HG03521 (cell line): ENCODE measurements around the gene ZNF808.
"Not testable (repeated sequence)": the region's sequence is repeated elsewhere in the genome, so short reads cannot be mapped to it uniquely, and the experiment has no call there.

Experiments
- ATAC-seq: cut with Tn5 transposase; IDR thresholded peaks from one replicate; pipeline ENCODE4 v1.9.1; 2021; ENCODE audit warnings: mild to moderate bottlenecking, moderate library complexity; ENCODE audit not compliant: unreplicated experiment

ZNF808 gene

DNA sequence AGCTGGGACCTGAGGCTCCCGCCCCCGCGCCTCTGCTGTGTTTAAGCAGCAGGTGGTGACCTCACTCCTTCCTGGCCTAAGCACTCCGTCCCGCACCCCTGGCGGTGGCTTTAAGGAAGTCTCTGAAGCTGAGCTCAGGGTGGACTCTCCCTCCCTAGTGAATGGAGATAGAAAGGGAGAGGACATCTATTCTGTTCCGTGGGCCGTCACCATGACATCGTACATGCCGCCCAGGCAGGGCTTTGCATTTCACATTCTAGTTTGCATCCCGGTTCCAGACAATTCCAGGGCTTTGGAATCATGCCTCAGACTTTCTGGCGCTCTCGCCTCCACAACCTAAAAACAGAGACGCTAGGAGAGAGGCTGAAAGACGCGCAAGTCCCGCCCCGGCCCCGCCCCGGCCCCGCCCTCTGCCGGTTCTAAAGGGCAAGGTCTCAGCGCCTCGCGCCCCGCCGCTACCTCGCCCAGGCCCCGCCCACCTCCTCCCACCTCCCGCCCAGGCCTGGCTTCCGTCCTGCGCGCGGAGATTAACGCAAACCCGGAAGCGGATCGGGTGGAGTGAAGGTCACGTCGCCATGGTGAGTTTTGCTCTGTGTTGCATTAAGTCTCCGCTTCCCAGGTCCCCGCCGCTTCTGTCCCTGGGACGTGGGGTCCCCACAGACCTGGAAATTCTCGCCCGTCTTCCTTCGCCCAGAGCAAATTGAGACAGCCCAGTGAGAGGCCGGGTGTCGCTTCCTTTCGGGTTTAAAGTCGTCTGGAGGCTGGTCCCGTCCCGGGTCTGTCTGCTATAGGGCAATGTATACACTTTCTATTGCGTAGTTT lies at the start of gene ZNF808:
ZNF808 (plus strand) TSS at position 535 of the 822 bp plus-strand sequence. CDS start 15,617 bp downstream, outside the sequence.
- peak; percentile 82 for ATAC-seq

DNA sequence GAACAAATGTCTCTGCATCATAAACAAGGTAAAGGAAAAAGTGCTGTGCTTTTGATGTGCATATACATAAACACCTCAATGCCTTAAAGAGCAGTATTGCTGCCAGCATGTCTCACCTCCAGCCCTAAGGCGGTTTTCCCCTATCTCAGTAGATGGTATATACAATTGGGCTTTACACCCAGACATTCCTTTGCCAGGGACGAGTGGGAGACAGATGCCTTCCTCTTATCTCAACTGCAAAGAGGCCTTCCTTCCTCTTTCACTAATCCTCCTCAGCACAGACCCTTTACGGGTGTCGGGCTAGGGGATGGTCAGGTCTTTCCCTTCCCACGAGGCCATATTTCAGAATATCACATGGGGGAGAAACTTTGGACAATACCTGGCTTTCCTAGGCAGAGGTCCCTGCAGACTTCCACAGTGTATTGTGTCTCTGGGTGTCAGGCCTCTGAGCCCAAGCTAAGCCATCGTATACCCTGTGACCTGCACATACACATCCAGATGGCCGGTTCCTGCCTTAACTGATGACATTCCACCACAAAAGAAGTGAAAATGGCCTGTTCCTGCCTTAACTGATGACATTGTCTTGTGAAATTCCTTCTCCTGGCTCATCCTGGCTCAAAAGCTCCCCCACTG lies 43.2 kb upstream of the ZNF808 start:
- ATAC-seq: not testable (repeated sequence)

DNA sequence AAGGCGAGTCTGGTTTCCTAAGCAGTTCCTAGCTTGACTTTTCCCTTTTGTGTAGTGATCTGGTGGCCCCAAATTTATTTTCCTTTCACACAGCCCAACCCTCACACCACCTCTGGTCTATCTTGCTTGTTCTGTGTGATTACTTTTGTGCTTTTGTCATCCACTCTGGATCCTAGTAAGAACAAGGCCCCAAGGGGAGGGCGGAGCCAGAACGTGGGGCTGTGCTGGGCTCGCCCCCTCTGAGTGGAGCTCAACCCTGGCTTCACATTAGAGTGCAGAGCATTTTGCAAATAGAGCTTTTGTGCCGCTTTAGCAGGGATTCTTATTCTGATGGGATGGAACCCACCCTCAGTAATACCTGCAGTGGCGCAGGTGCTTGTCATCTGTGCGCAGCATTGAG lies 42.4 kb upstream of the ZNF808 start:
- ATAC-seq: not testable (repeated sequence)

DNA sequence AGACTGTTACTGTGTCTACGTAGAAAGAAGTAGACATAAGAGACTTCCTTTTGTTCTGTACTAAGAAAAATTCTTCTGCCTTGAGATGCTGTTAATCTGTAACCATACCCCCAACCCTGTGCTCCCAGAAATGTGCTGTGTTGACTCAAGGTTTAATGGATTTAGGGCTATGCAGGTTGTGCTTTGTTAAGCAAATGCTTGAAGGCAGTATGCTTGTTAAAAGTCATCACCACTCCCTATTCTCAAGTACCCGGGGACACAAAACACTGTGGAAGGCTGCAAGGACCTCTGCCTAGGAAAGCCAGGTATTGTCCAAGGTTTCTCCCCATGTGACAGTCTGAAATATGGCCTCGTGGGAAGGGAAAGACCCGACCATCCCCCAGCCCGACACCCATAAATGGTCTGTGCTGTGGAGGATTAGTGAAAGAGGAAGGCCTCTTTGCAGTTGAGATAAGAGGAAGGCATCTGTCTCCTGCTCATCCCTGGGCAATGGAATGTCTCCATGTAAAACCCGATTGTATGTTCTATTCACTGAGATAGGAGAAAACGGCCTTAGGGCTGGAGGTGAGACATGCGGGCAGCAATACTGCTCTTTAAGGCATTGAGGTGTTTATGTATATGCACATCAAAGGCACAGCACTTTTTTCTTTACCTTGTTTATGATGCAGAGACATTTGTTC lies 41.8 kb upstream of the ZNF808 start:
- not testable (repeated sequence) for ATAC-seq

DNA sequence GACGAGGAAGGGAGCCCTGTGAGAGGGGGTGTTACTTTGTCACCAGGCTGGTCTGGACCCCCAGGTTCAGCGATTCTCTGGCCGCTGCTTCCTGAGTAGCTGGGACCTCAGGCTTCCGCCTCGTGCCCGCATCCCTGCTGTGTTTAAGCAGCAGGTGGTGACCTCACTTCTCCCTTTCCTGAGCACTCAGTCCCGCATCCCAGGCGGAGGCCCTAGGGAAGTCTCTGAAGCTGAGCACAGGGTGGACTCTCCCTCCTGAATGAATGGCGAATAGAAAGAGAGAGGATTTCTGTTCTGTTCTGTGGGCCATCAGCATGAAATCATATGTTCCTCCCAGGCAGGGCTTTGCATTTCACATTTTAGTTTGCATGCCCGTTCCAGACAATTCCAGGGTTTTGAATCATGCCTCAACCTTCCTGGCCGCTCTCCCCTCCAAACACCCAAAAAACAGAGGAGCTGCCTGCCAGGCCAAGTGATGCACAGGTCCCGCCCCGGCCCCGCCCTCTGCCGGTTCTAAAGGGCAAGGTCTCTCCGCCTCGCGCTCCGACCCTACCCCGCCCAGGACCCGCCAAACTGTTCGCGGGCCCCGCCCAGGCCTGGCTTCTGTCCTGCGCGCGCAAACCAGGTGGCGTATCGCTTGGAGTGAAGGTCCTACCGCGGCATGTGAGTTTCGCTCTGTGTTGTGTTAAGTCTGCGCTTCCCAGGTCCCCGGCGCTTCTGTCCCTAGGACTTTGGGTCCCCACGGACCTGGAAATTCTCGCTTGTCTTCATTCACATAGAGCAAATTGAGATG lies 35.1 kb upstream of the ZNF808 start:
- ATAC-seq: no peak

DNA sequence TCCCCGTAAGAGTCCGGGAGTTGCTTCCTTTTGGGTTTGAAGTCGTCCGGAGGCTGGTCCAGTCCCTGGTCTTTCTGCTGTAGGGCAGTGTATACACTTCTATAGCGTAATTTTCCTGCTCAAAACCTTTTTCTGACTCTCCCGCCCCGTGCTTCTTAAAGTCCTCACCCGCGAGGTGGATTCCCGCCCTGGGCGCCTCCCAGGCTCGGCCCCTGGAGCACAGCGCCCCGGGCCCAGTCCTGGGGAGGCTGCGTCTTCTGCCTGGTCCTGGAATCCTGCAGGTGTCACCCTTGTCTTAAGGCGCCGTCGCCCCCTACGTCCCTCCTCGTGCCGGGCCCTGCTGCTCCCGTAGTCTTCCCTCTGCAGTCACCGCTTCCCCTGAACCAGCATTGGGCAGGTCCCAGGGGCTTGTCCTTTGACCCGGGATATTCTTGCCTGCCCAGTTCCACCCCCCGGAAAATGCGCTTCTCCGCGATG lies 34.4 kb upstream of the ZNF808 start:
- ATAC-seq: no peak

DNA sequence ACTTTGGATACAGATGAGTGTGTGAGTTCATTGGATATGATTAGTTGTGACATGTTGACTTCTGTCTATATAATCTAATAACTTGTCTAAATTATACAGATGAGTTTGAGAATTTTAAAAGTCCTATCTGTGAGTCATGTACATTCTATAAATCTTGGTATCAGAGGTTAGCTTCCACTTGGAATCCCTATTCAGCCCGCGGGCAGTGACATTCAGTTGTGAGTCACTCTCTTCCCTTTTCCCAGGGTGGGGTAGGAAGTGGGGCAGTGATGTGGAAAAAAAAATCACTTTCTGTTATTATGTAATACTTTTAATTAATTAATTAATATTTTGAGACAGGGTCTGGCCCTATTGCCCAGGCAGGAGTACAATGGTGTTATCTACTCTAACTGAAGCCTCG lies 33.0 kb upstream of the ZNF808 start:
- ATAC-seq: no peak

DNA sequence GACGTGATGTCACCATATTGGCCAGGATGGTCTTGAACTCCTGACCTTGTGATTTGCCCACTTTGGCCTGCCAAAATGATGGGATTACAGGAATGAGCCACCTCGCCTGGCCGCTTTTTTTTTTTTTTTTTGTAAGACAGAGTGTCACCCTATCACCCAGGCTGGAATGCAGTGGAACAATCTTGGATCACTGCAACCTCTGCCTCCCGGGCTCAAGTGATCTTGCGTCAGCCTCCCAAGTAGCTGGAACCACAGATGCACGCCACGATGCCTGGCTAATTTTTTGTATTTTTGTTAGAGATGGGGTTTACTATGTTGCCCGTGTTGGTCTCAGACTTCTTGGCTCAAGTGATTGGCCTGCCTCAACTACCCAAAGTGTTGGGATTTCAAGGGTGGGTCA lies 28.9 kb upstream of the ZNF808 start:
- no peak for ATAC-seq

DNA sequence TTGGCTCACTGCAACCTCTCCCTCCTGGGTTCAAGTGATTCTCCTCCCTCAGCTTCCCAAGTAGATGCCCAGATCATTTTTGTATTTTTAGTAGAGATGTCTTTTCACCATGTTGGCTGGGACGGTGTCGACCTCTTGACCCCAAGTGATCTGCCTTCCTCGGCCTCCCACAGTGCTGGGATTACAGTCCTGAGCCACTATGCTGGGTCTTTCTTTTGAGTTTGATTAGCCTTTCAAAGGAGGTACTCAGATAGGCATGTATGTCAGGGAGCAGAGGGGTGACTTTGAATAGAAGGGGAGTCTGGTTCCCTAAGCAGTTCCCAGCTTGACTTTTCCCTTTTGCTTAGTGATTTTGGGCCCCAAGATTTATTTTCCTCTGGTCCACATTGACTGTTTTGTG lies 27.0 kb upstream of the ZNF808 start:
- ATAC-seq: not testable (repeated sequence)

DNA sequence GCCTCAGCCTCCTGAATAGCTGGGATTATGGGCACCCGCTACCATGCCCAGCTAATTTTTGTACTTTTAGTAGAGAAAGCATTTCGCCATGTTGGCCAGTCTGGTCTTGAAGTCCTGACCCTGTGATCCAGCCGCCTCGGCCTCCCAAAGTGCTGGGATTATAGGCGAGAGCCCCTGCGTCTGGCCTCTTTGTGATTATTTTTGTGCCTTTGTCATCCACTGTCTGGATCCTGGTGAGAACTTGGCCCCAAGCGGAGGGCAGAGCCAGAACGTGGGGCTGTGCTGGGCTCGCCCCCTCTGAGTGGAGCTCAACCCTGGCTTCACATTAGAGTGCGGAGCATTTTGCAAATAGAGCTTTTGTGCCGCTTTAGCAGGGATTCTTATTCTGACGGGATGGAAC lies 26.5 kb upstream of the ZNF808 start:
- ATAC-seq: not testable (repeated sequence)

DNA sequence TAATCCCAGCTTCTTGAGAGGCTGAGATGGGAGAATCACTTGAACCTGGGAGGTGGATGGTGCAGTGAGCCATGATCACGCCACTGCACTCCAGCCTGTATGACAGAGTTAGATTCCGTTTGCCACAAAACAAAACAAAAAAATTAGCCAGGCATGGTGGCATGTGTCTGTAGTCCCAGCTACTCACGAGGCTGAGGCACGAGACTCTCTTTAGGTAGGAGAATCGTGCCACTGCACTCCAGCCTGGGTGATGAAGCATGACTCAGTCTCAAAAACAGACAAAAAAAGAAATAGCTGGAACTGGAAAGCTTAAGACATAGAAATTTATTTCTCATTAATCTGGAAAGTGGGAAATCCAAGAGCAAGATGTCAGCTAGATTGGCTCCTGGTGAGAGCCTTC lies 20.2 kb upstream of the ZNF808 start:
- no peak for ATAC-seq

DNA sequence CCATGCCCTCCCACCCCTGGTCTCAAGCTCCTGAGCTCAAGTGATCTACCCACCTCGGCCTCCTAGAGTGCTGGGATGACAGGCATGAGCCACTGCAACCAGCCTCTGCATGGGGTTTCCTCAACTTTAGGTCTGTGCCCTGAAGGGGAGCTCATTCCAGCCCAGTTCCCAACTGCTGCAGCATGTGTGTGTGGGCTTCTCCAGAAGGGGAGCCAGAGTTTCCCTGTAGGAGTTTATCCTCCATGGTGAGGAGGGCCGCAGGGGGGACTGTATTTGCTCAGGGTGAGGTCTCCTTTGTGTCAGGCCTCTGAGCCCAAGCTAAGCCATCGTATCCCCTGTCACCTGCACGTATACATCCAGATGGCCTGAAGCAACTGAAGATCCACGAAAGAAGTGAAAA lies 11.3 kb upstream of the ZNF808 start:
- ATAC-seq: no peak

DNA sequence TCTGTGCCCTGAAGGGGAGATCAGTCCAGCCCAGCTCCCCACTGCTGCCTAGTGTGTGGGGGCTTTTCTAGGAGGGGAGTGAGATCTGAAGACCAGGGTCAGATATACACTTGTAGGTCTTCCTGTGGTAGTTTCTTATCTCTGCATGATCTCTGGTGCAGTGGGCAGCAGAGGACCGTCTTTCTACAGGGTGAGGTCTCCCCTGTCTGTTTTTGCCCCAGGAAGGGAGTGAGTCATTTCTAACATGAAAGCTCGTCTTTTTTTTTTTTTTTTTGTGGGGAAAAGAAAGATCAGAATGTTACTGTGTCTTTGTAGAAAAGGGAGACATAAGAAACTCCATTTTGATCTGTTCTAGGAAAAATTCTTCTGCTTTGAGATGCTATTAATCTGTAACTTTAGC lies 8.8 kb upstream of the ZNF808 start:
- ATAC-seq: no peak

DNA sequence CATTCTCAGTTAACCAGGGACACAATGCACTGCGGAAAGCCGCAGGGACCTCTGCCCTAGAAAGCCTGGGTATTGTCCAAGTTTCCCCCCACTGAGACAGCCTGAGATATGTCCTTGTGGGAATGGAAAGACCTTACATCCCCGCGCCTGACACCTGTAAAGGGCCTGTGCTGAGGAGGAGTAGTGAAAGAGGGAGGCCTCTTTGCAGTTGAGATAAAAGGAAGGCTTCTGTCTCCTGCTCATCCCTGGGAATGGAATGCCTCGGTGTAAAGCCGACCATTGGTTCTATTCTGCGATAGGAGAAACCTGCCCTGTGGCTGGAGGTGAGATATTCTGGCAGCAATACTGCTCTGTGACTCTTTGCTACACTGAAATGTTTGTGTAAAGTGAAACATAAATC lies 8.3 kb upstream of the ZNF808 start:
- ATAC-seq: not testable (repeated sequence)

DNA sequence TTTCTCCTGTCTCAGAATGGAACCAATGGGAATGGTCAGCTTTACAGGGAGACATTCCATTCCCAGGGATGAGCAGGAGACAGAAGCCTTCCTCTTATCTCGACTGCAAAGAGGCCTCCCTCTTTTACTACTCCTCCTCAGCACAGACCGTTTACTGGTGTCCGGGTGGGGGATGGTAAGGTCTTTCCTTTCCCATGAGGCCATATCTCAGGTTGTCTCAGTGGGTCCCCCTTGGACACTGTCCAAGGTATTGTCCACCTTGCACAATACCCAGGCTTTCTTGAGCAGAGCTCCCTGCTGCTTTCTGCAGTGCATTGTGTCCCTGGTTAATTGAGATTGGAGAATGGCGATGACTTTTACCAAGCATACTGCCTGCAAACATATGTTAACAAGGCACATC lies 7.5 kb upstream of the ZNF808 start:
- no peak for ATAC-seq

DNA sequence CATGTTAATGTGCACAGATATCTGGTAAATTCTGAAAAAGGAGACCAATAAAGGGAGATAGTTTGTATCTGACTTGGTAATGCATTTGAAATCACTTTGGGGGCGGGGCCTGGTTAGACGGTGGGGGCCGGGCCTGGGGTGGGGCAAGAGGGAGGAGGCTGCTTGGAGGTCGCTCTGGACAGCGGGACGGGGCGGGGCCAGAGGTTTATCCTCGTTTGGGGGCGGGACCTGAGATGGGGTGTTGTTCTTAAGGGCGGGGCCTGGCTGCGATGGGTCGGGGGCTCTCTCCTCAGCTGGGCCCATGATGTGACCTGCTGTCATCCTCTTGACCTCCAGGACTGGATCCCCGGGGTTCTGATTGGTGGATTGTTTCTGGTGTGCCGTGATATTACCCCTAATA lies 4.9 kb upstream of the ZNF808 start:
- ATAC-seq: no peak

DNA sequence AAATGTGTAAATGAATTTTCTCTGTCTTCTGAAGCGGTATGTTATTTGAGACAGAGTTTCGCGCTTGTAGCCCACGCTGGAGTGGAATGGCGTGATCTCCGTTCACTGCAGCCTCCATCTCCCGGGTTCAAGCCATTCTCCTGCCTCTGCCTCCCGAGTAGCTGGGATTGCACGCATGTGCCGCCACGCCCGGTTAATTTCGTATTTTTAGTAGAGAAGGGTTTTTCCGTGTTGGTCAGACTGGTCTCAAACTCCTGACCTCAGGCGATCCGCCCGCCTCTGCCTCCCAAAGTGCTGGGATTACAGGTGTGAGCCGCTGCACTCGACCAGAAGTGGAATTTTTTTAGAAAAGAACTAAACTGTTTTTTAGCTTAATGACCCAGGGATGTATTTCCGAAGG lies 3.4 kb upstream of the ZNF808 start:
- ATAC-seq: no peak

DNA sequence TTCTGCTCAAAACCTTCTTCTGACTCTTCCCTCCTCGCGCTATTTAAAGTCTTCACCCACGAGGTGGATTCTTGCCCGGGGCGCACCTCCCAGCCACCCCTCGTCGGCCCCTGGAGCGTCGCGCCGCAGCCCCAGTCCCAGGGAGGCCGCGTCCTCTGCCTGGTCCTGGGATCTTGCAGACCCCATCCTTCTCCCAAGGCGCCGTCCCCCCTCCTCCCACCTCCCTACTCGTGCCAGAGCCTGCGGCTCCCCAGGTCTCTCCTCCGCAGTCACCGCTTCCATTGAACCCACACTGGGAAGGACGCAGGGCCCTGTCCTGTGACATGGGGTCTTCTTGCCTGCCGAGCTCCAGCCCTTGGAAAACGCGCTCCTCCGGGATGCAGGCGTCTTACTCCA lies 486 bp downstream of the ZNF808 start:
- peak; percentile 11 for ATAC-seq

DNA sequence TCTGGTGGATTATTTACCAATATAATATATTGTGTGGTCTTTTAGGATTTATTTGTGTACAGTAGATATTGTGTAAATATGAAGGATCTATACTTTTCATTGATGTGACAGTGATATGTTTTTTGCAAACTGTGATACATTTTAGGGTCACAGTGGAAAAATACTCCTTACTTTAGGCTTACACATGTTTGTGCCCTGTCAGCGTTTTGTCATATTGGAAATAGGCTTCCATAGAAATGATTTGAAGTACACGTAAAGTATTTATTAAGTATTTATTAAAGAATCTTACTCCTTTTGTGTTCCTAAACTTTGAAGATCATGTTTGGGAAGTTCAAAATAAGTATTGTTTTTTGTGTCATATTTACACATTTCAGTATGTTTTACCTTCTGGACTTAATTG lies 5.0 kb downstream of the ZNF808 start:
- ATAC-seq: no peak

DNA sequence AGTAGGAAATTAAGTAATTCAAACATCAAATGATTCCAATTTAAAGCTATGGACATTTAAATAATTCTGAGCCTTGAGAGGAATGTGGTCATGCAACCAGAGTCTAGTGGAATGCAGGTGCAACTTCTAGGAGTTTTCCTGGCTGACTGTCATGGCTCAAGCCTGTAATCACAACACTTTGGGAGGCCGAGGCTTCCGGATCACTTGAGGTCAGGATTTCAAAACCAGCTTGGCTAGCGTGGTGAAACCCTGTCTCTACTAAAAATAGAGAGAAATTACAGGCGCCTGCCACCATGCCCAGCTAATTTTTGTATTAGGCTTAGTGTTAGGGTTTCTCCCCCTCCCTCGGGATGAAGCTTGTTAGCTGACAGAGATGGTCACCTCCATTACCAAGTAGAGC lies 6.4 kb downstream of the ZNF808 start:
- ATAC-seq: no peak

DNA sequence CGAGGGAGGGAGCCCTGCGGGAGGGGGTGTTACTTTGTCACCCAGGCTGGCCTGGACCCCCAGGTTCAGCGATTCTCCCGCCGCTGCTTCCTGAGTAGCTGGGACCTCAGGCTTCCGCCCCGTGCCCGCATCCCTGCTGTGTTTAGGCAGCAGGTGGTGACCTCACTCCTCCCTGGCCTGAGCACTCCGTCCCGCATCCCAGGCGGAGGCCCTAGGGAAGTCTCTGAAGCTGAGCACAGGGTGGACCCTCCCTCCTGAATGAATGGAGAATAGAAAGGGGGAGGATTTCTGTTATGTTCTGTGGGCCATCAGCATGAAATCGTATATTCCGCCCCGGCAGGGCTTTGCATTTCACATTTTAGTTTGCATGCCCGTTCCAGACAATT lies 7.9 kb downstream of the ZNF808 start:
- peak; percentile 13 for ATAC-seq
